ENCODE data around the gene MTMR3. TPM values are rescaled to one million over a fixed set of nuclear protein-coding genes. Genes with fewer than 3 reads are reported as not detected.
A peak's percentile ranks its signal among the peaks of the same experiment; 100 is the strongest.

Gene MTMR3
- total RNA-seq, 1 experiment from 2014 or later, result 27.0 TPM

DNA sequence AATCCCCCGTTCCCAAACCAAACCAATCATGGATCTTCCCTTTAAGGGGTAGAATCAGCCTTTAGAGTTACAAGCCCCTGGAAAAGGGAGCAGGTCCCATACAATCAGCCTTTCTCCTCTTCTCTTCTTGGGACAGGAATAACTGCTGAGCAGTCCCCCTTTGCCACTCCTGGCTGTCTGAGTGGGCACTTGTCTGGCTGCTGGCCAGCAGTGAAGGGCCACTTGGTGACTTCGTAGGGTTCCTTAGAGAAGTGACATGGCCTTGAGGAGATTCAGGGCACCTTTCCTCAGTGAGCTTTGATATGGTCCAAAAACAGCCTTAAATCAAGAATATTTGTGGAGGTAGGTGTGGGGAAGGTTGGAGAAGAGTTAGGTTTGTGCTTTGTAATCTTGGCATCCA, 143.8 kb downstream of the MTMR3 start:
- Histone ChIP-seq H3K9me3 (ENCODE audit: control insufficient read depth in 1 of 2, insufficient read depth in 1 of 2, low read depth in 1 of 2, low read length in 2 of 2) (no peaks in the 10 kb centered on the region), H2AFZ (ENCODE audit: low read depth, low read length, poor library complexity, severe bottlenecking) (no peak overlapping the region), H3K4me3 (replicated peaks in 1 of 2; ENCODE audit: low read depth in 1 of 2, low read length in 2 of 2) (no peak overlapping the region), H3K27me3 (ENCODE audit: insufficient read depth, low read length) (no peaks in the 10 kb centered on the region), H3K9ac (ENCODE audit: low read length) (no peak overlapping the region), H3K9me2 (ENCODE audit: insufficient read depth) (no peaks in the 10 kb centered on the region), H3K36me3 (ENCODE audit: control insufficient read depth in 1 of 2, insufficient read depth in 2 of 2, low read length in 2 of 2) (peaks cover 3 to 4% of the 10 kb centered on the region in 2 experiments; a peak in 2 of 4 replicates), H4K20me1 (ENCODE audit: insufficient read depth) (no peaks in the 10 kb centered on the region), H3K79me2 (ENCODE audit: insufficient read depth, low read length) (no peaks in the 10 kb centered on the region), H3K4me2 (ENCODE audit: low read length) (peak overlapping the region; percentile 43), H3K4me1 (ENCODE audit: control insufficient read depth in 1 of 2, insufficient read depth in 2 of 2, low read length in 2 of 2) (peaks cover 10 to 14% of the 10 kb centered on the region in 2 experiments), H3K27ac (ENCODE audit: low read depth, low read length) (no peak overlapping the region)
- ChIA-PET POLR2A (no interaction called here), RAD21 (ENCODE audit: low non-redundant PET in 1 of 2, low total read pairs in 2 of 2, uncharacterized antibody in 2 of 2, unreplicated experiment in 2 of 2) (no interaction called here), CTCF (no interaction called here)
- ATAC-seq, result no peak
- TF ChIP-seq YY1 (IDR thresholded peaks at IDR 0.05; ENCODE audit: extremely low read depth, insufficient replicate concordance, low read depth, low read length) (no peak), SIN3A (IDR thresholded peaks at IDR 0.05; ENCODE audit: low read depth) (no peak), ZFX (IDR thresholded peaks at IDR 0.05) (no peak), TCF7L2 (IDR thresholded peaks at IDR 0.05; ENCODE audit: borderline replicate concordance, extremely low read depth, insufficient read depth, insufficient read length) (no peak), CBX3 (IDR thresholded peaks at IDR 0.05; ENCODE audit: low read depth) (no peak), SP1 (IDR thresholded peaks at IDR 0.05; ENCODE audit: low read depth) (no peak), EZH2 (IDR thresholded peaks at IDR 0.05) (no peak), POLR2AphosphoS5 (IDR thresholded peaks at IDR 0.05; ENCODE audit: low read depth, low read length) (no peak), ZNF274 (IDR thresholded peaks at IDR 0.05; ENCODE audit: low read depth, low read length) (no peak), ELF1 (IDR thresholded peaks at IDR 0.05; ENCODE audit: borderline replicate concordance, low read depth) (no peak), JUND (IDR thresholded peaks at IDR 0.05) (no peak), FOSL1 (IDR thresholded peaks at IDR 0.05; ENCODE audit: low read depth) (no peak)
- TF ChIP-seq, protein P1, sequence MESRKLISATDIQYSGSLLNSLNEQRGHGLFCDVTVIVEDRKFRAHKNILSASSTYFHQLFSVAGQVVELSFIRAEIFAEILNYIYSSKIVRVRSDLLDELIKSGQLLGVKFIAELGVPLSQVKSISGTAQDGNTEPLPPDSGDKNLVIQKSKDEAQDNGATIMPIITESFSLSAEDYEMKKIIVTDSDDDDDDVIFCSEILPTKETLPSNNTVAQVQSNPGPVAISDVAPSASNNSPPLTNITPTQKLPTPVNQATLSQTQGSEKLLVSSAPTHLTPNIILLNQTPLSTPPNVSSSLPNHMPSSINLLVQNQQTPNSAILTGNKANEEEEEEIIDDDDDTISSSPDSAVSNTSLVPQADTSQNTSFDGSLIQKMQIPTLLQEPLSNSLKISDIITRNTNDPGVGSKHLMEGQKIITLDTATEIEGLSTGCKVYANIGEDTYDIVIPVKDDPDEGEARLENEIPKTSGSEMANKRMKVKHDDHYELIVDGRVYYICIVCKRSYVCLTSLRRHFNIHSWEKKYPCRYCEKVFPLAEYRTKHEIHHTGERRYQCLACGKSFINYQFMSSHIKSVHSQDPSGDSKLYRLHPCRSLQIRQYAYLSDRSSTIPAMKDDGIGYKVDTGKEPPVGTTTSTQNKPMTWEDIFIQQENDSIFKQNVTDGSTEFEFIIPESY (IDR thresholded peaks at IDR 0.05; ENCODE audit: extremely low read depth, insufficient replicate concordance, low read length), result no peak
- TF ChIP-seq, protein P2, sequence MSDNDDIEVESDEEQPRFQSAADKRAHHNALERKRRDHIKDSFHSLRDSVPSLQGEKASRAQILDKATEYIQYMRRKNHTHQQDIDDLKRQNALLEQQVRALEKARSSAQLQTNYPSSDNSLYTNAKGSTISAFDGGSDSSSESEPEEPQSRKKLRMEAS (IDR thresholded peaks at IDR 0.05), result no peak
- TF ChIP-seq, protein P3, sequence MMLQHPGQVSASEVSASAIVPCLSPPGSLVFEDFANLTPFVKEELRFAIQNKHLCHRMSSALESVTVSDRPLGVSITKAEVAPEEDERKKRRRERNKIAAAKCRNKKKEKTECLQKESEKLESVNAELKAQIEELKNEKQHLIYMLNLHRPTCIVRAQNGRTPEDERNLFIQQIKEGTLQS (IDR thresholded peaks at IDR 0.05), result no peak
- TF ChIP-seq, protein P4, sequence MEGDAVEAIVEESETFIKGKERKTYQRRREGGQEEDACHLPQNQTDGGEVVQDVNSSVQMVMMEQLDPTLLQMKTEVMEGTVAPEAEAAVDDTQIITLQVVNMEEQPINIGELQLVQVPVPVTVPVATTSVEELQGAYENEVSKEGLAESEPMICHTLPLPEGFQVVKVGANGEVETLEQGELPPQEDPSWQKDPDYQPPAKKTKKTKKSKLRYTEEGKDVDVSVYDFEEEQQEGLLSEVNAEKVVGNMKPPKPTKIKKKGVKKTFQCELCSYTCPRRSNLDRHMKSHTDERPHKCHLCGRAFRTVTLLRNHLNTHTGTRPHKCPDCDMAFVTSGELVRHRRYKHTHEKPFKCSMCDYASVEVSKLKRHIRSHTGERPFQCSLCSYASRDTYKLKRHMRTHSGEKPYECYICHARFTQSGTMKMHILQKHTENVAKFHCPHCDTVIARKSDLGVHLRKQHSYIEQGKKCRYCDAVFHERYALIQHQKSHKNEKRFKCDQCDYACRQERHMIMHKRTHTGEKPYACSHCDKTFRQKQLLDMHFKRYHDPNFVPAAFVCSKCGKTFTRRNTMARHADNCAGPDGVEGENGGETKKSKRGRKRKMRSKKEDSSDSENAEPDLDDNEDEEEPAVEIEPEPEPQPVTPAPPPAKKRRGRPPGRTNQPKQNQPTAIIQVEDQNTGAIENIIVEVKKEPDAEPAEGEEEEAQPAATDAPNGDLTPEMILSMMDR (IDR thresholded peaks at IDR 0.05 in 2 of 3, conservative IDR thresholded peaks at IDR 0.05 in 1 of 3; ENCODE audit: borderline replicate concordance in 1 of 3, insufficient read depth in 1 of 3, low read depth in 2 of 3, low read length in 2 of 3), result no peak
- DNase-seq (ENCODE audit: low read depth, low spot score), result no peak
- intact Hi-C loops (cut with micrococcal nuclease), result no loop called here
- BruUV-seq (replicated peaks), result no TSS peak

Data from HCT116 (cell line).